Lower leg skin (tissue), 3 donors: ENCODE measurements around the gene KLHDC4.

ENCODE experiments used
- POLR2A ChIP-seq, 2 donors: fragments of 450-650 bp; IDR thresholded peaks; one replicate each; pipeline ENCODE4 v1.6.1; 2016 to 2017; ENCODE audit warnings: antibody characterized with exemption in 2 of 2, mild to moderate bottlenecking in 1 of 2, moderate library complexity in 1 of 2
- TF ChIP-seq, protein P1 (sequence below), 3 donors: fragments of 450-650 bp; IDR thresholded peaks; one replicate each; pipeline ENCODE4 v1.5.1; 2016; ENCODE audit warnings: antibody characterized with exemption in 3 of 3, mild to moderate bottlenecking in 3 of 3, moderate library complexity in 2 of 3

DNA sequence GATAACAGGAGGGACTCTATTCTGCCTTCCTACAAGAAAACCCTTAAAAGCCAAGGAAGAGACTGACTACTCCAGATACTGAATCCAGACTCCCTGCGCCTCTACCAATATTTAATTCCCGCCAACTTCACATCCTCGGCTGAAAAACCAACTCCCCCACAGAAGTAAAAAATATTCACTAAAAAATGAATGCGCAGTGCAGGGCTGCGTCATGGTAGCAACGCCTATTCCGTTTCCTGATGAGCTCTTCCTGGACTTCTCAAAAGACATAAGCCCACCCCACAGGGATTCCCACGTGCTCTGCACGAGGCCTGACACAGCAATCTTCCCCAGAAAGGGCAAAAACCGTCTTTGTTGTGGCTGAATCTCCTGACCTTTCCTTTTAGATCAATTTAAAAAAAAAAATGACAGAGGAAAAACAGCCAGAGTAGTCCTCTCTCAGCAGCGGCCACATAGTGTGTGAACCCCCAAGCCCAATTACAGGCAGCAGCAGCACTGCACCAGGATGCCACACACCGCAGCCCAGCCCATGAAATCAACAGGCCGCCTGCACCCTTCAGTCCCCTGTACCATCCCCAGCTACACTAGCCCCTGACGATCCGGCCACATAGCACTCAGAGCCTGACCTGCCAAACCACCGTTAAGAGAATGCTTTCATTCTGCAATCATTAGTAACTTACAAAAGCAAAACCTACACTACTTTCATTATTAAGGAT is 23.9 kb downstream of the KLHDC4 start:
- TF ChIP-seq, protein P1, sequence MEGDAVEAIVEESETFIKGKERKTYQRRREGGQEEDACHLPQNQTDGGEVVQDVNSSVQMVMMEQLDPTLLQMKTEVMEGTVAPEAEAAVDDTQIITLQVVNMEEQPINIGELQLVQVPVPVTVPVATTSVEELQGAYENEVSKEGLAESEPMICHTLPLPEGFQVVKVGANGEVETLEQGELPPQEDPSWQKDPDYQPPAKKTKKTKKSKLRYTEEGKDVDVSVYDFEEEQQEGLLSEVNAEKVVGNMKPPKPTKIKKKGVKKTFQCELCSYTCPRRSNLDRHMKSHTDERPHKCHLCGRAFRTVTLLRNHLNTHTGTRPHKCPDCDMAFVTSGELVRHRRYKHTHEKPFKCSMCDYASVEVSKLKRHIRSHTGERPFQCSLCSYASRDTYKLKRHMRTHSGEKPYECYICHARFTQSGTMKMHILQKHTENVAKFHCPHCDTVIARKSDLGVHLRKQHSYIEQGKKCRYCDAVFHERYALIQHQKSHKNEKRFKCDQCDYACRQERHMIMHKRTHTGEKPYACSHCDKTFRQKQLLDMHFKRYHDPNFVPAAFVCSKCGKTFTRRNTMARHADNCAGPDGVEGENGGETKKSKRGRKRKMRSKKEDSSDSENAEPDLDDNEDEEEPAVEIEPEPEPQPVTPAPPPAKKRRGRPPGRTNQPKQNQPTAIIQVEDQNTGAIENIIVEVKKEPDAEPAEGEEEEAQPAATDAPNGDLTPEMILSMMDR (IDR thresholded peaks at IDR 0.05), result no peak
- no peak for TF ChIP-seq POLR2A (IDR thresholded peaks at IDR 0.05)
